Activated CD4-positive, CD25-positive, alpha-beta regulatory T cell treated with anti-CD3 and anti-CD28 coated beads, Interleukin-2, amount 50 U/mL, for 72 hours (primary cell): ENCODE data around the gene KLHL30.

Experiments used
- DNase-seq: peaks from one replicate; pipeline ENCODE4 v3.0.0; 2021

Gene KLHL30

GRCh38 chr2:238187618-238188548 is 49.4 kb downstream of the KLHL30 start:
- DNase-seq, result no peak

GRCh38 chr2:238190445-238190844 is 52.0 kb downstream of the KLHL30 start:
- DNase-seq, result no peak
